DMS53 treated with DMSO at 0.1 percent for 48 hours (cell line): Measurements from ENCODE around the gene PITX2.
A peak's percentile ranks its signal among the peaks of the same experiment; 100 is the strongest.
"Not testable (repeated sequence)": the region's sequence is repeated elsewhere in the genome, so short reads cannot be mapped to it uniquely, and the experiment has no call there.

Experiments
- DNase-seq: peaks from one replicate; lab custom pipeline; 2025; ENCODE audit not compliant: unreplicated experiment; lab: John Stamatoyannopoulos, UW

Gene PITX2

DNA sequence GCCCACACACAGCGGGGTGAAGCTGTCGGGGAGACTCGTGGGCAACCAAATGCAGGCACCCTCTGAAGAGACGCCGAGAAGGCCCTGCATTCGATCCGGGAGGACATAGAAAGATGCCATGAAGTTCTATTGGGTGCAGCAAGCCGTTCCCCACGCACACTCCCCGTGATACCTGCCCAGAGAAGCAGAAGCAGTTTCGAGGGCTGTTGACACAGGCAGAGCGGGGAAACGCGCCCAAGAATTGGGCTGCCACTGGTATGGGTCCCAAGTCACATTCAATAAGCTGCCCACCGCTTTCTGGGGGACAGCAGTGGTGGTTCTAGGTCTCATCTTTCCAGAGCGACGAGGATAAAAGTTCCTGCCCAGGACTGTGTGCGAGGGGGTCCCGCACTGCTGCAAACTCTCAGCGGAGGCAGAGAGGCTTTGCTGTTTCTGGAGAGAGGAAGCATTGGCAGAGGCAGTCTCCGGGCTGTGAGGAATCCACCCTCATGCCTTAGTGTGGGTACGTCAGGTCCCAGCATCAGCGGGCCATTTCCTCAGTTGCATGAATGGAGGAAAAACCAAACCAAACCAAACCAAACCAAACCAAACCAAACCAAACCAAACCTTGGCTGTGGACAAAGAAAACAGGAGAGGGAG, 10.1 kb downstream of the PITX2 start:
- no peak for DNase-seq

- no peak for DNase-seq
Observed at GRCh38 chr4:110611968-110612447, 10.9 kb downstream of the PITX2 start.

DNA sequence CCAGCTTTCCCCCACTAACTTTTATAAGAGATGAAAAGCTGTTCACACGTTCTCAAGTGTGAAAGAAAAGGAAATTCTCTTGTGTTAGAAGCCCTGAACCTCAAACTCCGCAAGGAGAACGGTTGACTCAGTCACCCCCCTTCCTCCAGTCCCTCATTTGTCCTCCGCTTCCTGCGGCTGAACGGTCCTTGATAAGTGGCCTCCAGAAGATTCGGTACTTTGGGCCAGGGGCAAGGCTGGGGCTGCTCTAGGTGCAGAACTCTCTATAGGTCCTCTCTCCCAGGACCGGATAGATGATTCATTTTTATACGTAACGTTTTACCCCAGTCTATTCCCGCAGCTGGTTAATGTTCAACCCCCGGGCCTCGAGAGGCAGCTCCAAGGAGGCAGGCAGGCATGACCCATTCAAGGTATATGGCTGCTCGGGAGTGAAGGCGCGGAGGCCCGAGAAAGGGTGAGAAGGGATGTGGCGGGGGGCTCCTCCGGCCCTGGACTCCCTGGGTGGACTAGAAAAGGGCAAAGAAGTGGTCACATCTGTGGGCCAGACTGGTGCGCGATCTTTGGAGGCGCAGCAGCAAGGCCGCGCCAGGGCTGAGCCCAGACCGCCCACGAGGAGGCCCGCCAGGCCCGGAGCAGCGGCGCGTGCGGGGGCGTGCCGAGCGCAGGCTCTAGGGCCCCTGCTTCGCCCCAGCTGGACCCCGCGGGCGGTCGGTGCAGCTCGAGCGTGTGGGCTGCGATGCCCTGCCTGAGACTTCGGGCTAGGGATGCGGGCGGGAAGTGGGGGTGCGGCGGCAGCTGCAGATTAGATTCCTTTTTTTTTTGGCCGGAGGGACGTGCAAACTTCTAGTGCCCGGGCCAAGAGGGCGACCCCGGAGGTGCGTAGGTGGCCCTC, 11.7 kb downstream of the PITX2 start:
- DNase-seq = peak; percentile 74

DNA sequence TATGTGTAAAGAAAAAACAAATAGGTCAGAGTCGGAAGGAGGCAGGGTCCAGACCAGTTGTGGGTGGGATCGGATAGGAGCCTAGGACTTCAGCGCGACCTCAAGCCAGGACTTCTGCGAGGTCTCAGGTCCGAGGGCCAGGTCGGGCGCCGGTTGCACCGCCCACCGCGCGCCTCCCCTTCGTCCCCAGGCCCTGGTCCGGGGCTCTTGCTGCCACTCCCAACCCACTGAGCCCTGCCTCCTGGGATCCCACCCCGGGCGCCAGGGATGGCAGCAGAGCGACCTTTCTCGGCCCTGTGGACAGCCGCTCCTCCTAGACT, 12.3 kb downstream of the PITX2 start:
- DNase-seq = no peak

GRCh38 chr4:110609044-110609750, 13.7 kb downstream of the PITX2 start:
- no peak for DNase-seq

DNA sequence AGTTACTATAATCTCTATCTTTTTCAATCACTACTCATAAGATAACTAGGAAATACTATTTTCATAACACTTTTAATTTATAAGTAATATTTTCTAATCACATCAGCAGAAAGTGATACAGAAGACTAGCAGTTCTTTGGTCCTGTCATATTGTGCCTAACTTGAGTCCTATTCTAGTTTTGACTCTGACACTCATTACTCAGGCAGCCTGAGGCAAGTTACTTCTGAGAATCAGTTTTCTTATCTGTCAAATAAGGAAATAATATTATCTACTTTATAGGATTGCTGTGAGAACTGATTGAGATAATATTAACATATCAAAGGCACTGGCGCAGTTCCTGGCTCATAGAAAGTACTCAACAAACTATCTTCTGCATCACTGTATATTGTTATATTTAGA, 17.8 kb downstream of the PITX2 start:
- no peak for DNase-seq

- no peak for DNase-seq
Observed at GRCh38 chr4:110602061-110602460, 20.8 kb downstream of the PITX2 start.

- DNase-seq = no peak
Observed at GRCh38 chr4:110597582-110597981, 25.3 kb downstream of the PITX2 start.

DNA sequence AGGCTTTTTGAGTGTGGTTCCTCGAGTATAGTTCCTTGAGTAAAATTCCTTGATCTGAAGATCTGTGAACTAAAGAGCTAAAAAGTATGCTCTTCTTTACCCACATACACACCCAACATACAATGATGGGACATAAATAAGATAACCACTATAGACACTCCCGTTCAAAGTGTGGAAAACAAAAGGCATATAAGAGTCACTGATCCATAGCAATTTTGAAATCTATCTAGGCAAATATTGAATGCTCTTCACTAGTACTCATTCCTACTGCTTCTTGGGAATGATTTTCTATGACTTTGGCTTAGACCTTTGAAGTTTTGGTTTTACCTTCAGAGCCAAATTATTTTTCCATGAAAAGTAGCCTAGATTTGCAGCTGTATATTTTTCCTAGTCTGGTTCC, 26.4 kb downstream of the PITX2 start:
- no peak for DNase-seq

DNA sequence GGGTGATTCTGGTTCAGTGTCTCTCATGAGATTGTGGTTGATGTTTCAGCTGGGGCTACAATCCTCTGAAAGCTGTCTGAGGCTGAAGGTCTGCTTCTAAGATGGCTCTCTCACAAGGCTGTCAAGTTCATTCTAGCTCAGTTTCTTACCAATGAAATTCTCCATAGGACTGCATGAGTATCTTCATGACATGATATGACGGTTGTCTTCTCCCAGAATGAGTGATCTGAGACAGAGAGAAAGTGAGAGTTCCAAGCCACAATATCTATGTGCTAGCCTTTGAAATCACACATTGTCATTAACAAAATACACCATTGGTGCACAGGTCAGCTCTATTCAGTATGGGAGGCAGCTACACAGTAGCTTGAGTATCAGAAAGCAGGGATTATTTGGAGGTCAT, 27.3 kb downstream of the PITX2 start:
- no peak for DNase-seq

GRCh38 chr4:110589297-110589696, 33.6 kb downstream of the PITX2 start:
- peak; percentile 5 for DNase-seq

DNA sequence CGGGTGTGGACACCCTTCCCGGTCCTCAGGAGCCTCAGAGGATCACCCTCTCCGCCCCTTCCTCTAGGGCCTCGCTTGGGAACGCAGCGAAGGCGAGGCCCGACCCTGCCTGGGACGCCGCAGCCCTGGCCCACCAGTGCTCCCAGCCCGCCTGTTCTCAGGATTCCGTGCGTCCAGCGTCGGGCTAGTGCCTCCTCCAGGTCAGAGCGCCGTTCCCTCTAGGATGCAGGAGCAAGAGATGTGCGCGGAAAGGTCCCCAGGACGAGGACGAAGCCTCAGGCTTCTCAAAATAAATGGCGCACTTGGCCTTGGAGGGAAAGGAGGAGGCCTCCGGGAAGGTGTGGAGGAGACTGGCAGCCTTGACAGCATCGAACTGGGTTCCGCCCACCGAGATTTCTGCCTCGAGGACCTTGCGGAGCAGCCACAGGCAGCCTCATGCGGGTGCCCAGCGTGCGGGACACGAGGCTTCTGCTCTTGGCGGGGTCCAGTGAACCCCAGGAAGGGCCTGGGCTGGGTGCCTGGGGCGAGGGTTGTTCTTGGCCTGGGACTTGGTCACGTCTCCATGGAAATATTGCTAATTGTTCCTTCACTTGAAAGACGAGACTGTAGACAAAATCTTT, 35.1 kb downstream of the PITX2 start:
- DNase-seq = no peak

DNA sequence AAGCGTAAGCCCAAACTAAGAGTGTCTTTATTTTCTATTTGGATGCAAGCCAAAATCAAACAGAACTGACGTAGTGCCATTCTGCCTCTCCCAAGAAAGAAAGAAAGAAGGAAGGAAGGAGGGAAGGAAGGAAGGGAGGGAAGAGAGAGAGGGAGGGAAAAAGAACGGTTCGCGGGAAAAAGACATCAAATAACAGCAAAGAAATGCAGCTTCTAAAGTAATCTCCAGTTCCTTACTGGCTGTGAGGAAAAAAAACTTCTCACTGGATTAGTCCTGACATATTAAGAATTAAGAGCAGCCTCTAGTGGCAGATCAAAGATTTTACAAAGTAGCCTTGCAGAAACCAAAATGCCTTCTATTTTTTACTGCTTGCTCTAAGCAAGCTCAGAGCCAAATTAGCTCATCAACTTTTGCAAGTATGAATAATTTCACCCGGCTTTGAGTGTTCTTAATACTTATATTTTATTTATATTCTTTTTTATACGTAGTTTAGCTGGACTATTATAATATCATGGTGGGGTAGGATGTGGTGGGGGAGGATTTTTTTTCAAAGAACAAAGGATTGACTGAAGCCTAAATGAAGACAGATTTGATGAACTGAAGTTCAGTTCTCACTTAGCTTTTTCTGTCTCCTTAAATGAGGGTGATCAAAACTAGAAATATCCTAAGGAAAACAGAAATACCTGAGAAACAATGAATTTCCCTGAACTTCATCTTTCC, 36.6 kb downstream of the PITX2 start:
- DNase-seq = peak; percentile 46

DNA sequence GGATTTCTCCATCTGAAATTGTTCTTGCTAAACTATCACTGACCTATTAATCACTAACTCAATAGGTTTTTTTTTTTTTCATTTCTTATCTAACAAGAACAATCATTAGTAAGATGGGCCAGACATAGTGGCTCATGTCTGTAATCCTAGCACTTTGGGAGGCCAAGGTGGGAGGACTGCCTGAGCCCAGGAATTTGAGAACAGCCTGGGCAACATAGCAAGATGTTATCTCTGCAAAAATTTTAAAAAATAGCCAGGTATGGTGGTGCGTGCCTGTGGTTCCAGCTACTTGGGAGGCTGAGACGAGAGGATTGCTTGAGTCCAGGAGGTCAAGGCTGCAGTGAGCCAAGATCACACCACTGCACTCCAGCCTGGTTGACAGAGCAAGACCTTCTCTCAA, 46.2 kb downstream of the PITX2 start:
- not testable (repeated sequence) for DNase-seq
